Measurements from ENCODE around the gene ACTL7A.
"Not testable (repeated sequence)": the region's sequence is repeated elsewhere in the genome, so short reads cannot be mapped to it uniquely, and the experiment has no call there.

ACTL7A gene

DNA sequence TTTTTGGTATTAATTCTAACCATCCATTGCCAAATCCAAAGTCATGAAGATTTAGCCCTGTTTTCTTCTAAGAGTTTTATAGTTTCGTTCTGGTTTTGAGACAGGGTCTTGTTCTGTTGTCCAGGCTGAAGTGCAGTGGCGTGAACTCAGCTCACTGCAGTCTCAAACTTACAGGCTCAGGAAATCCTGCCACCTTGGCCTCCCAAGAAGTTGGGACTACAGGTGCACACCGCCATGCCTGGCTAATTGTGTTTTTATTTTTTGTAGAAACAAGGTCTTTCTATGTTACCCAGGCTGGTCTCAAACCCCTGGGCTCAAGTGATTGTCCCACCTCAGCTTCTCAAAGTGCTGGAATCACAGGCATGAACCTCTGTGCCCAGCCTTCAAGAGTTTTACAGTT lies 21.0 kb downstream of the ACTL7A start:
- no peaks in the 10 kb centered on the region for H3K9me3 ChIP-seq (replicated peaks; ENCODE audit: low read length)
- H3K9ac ChIP-seq (ENCODE audit: low read depth, low read length) = no peak overlapping the region

DNA sequence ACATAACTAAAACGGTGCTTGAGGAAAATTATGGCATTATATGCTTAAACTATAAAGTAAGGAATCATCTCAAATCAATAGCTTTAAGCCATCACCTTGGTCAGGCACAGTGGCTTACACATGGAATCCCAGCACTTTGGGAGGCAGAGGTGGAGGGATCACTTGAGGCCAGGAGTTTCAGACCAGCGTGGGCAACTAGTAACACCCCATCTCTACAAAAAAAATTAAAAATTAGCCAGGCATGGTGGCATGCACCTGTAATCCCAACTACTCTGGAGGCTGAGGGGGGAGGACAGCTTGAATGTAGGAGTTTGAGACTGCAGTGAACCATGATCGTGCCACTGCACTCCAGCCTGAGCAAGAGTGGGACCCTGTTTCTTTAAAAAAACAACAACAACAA lies 22.6 kb downstream of the ACTL7A start:
- Histone ChIP-seq H3K9me3 (replicated peaks; ENCODE audit: low read length) (no peaks in the 10 kb centered on the region), H3K36me3 (ENCODE audit: insufficient read depth, low read length) (peaks cover 31% of the 10 kb centered on the region), H3K4me3 (ENCODE audit: low read length) (no peak overlapping the region), H3K4me1 (ENCODE audit: control insufficient read depth, insufficient read depth, low read length) (peaks cover 8% of the 10 kb centered on the region), H3K9ac (ENCODE audit: low read depth, low read length) (no peak overlapping the region), H3K27me3 (ENCODE audit: control insufficient read depth, insufficient read depth, low read length) (no peaks in the 10 kb centered on the region), H3K4me2 (ENCODE audit: low read length) (no peak overlapping the region)

More for the DNA sequence above, 21.0 kb downstream of the ACTL7A start:
- no peaks in the 10 kb centered on the region for H3K27me3 ChIP-seq (ENCODE audit: control insufficient read depth, insufficient read depth, low read length)
- H3K36me3 ChIP-seq (ENCODE audit: insufficient read depth, low read length) = peaks cover 37% of the 10 kb centered on the region
- no peak overlapping the region for H3K4me2 ChIP-seq (ENCODE audit: low read length)
- no peak overlapping the region for H3K4me3 ChIP-seq (ENCODE audit: low read length)
- H3K4me1 ChIP-seq (ENCODE audit: control insufficient read depth, insufficient read depth, low read length) = peaks cover 8% of the 10 kb centered on the region

DNA sequence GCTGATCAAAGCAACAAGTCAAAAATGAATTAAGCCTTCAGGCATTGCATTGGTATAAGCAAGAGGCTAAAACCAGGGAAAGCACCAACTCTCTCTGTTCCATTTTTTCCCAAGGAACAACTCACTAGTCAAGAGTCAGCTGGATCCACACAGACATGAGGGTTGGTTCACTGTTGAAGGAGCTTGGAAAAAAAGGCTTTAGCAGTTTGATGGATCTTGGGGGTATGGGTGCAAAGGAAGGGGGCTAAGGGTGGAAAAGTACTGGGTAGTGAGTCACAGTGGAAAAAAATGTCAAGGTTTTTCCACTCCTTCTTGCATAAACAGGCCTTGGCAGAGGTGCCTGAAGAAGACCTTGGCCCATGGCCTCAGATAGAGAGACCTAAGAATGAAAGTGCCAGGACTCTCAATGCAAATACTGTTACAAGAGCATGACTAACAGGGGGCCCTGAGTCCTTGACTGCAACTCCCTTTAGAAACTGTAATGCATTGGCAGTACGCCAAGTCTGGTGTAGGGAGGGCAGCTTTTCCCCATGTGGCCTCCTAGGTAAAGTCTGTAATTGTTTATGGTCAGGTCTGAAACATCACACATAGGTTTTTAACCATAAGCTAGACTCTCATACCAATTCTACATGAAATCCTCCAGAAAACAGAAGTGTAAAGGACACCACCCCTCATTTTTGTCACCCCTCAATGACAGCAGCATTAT lies 23.7 kb downstream of the ACTL7A start:
- no peak overlapping the region for H3K4me2 ChIP-seq (ENCODE audit: low read length)
- H3K4me1 ChIP-seq (ENCODE audit: control insufficient read depth, insufficient read depth, low read length) = peaks cover 8% of the 10 kb centered on the region
- no peaks in the 10 kb centered on the region for H3K9me3 ChIP-seq (replicated peaks; ENCODE audit: low read length)
- no peak overlapping the region for H3K4me3 ChIP-seq (ENCODE audit: low read length)
- peaks cover 35% of the 10 kb centered on the region for H3K36me3 ChIP-seq (ENCODE audit: insufficient read depth, low read length)
- no peaks in the 10 kb centered on the region for H3K27me3 ChIP-seq (ENCODE audit: control insufficient read depth, insufficient read depth, low read length)
- H3K9ac ChIP-seq (ENCODE audit: low read depth, low read length) = no peak overlapping the region

DNA sequence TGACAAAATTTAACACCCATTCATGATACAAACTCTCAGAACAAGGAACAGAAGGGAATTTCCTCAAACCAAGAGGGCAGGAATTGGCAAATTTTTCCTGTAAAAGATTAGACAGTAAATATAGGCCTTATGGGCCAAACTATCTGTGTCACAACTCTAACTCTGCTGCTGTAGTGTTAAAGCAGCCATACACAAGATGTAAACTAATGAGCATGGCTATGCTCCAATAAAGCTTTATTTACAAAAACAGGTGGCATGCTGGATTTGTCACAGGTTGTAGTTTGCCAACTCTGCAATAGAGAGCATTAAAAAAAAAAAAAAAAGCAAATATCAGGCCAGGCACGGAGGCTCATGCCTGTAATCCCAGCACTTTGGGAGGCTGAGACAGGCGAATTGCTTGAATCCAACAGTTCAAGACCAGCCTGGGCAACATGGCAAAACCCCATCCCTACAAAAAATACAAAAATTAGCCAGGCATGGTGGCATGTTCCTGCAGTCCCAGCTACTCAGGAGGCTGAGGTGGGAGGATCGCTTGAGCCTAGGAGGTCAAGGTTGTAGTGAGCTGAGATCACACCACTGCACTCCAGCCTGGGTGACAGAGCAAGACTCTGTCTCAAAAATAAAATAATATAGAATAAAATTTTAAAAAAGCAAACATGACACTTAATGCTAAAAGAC lies 24.7 kb downstream of the ACTL7A start:
- not testable (repeated sequence) for H3K9me3 ChIP-seq (replicated peaks; ENCODE audit: low read length); H3K9ac ChIP-seq (ENCODE audit: low read depth, low read length); H3K4me1 ChIP-seq (ENCODE audit: control insufficient read depth, insufficient read depth, low read length); H3K27me3 ChIP-seq (ENCODE audit: control insufficient read depth, insufficient read depth, low read length); H3K4me2 ChIP-seq (ENCODE audit: low read length); H3K4me3 ChIP-seq (ENCODE audit: low read length)
- H3K36me3 ChIP-seq (ENCODE audit: insufficient read depth, low read length) = peaks cover 37% of the 10 kb centered on the region

DNA sequence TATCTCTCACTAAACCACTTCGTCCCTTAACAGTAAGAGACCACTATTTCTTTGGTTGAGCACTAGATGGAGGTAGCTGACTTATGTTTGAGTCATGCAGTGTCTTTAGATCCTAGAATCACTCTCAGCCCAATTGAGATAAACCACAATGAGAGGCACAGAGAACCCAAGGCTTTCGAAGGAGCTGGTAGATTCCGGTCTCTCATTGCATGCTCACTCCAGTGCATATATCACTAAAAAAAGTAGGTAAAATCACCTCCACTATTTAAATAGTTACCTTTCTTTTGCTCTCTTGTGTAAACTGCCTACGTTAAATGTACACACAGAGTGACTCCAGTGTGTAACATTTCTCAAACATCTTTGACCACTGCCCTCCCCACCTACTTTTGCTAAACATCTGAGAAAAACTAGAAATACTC lies 27.6 kb downstream of the ACTL7A start:
- H3K27me3 ChIP-seq (ENCODE audit: control insufficient read depth, insufficient read depth, low read length) = no peaks in the 10 kb centered on the region
- peaks cover 53% of the 10 kb centered on the region for H3K36me3 ChIP-seq (ENCODE audit: insufficient read depth, low read length)
- H3K4me3 ChIP-seq (ENCODE audit: low read length) = no peak overlapping the region
- H3K4me1 ChIP-seq (ENCODE audit: control insufficient read depth, insufficient read depth, low read length) = peaks cover 8% of the 10 kb centered on the region
- H3K9ac ChIP-seq (ENCODE audit: low read depth, low read length) = no peak overlapping the region
- no peaks in the 10 kb centered on the region for H3K9me3 ChIP-seq (replicated peaks; ENCODE audit: low read length)
- H3K4me2 ChIP-seq (ENCODE audit: low read length) = no peak overlapping the region

DNA sequence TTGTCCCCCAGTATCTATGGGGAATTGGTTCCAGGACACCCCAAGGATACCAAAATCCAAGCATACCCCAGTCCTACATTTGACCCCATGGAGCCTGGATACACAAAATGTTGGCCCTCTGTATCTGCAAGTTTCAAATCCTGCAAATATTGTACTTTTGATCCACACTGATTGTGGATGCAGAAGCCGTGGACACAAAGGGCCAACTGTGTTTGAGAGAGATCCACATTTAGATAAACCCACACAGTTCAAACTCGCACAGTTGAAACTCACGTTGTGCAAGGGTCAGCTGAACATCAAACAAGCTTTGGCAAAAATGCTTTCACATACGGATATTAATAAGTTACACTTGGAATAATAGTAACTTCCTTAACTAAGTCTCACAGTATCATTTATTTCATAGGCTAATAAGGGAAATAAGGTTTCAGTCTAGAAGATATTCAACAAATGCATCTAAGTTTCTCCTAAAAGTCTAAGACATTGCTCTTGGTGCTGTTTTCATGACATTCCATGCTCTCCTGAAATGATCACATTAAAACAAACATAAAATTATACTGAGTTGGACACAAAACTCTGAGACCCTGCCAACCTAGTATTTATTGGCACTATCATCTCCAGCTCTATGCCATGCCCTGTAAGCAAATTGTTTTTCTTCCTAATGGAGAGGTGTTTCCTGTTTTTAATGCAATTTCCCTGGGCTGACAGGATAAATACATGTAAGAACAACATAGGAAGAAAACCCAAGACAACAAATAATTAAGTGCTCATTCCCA lies 32.3 kb downstream of the ACTL7A start:
- no peaks in the 10 kb centered on the region for H3K27me3 ChIP-seq (ENCODE audit: control insufficient read depth, insufficient read depth, low read length)
- no peak overlapping the region for H3K4me3 ChIP-seq (ENCODE audit: low read length)
- no peak overlapping the region for H3K4me2 ChIP-seq (ENCODE audit: low read length)
- no peaks in the 10 kb centered on the region for H3K4me1 ChIP-seq (ENCODE audit: control insufficient read depth, insufficient read depth, low read length)
- no peak overlapping the region for H3K9ac ChIP-seq (ENCODE audit: low read depth, low read length)
- H3K9me3 ChIP-seq (replicated peaks; ENCODE audit: low read length) = no peaks in the 10 kb centered on the region
- peaks cover 85% of the 10 kb centered on the region for H3K36me3 ChIP-seq (ENCODE audit: insufficient read depth, low read length)

DNA sequence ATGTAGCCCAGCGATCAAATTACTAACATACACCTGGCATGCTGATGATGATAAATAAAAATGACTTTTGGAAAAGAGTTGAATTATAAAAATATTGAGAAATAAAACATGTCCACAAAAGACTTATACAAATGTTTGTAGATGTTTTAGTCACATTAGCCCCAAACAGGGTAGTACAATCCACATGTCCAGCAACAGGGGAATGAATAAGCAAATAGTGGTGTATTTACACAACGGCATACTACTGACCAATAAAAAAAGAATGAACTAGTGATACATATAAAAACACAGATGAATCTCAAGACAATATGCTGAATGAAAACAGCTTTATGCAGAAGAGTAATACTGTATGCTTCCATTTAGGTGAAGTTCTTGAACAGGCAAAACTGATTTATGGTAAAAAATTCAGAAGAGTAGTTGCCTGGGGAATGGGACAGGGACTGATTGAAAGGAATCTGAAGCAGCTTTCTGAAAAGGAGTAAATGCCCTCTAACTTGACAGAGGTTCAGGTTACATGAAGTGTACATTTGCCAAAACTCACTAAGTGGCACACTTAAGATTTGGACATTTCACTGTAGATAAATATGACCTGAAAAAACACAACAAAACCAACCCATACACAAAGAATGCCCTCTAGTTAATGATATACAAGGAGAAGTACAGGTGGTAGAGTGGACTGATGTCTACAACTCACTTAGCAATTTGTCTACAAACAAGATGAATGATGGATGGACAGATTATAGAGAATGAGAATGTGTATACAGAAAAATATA lies 35.4 kb downstream of the ACTL7A start:
- Histone ChIP-seq H3K4me2 (ENCODE audit: low read length) (no peak overlapping the region), H3K9me3 (replicated peaks; ENCODE audit: low read length) (no peaks in the 10 kb centered on the region), H3K4me1 (ENCODE audit: control insufficient read depth, insufficient read depth, low read length) (no peaks in the 10 kb centered on the region), H3K36me3 (ENCODE audit: insufficient read depth, low read length) (peaks cover 75% of the 10 kb centered on the region), H3K27me3 (ENCODE audit: control insufficient read depth, insufficient read depth, low read length) (no peaks in the 10 kb centered on the region), H3K4me3 (ENCODE audit: low read length) (no peak overlapping the region), H3K9ac (ENCODE audit: low read depth, low read length) (no peak overlapping the region)

DNA sequence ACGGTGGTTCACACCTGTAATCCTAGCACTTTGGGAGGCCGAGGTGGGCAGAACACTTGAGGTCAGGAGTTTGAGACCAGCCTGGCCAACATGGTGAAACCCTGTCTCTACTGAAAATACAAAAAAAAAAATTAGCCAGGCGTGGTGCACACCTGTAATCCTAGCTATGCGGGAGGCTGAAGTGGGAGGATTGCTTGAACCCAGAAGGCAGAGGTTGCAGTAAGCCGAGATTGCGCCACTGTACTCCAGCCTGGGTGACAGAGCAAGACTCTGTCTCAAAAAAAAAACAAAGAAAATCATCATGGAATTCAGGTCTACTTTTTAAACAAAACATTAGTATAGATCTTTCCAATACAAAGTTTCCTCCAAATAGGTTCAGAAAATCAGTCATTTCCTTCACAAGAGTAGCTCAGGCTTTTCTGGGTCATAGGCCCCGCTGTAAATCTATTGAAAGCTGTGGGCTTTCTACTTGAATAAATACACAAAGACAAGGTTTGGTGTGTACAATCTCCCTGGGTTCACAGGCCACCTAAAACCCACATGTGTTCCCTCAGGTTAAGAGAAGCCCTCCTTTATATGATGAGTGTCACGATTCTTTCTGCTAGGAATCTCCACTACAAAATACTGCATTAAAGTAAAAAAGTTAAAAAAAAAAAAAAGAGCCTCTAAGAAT lies 37.1 kb downstream of the ACTL7A start:
- H3K9ac ChIP-seq (ENCODE audit: low read depth, low read length); H3K27me3 ChIP-seq (ENCODE audit: control insufficient read depth, insufficient read depth, low read length); H3K4me1 ChIP-seq (ENCODE audit: control insufficient read depth, insufficient read depth, low read length); H3K4me3 ChIP-seq (ENCODE audit: low read length); H3K9me3 ChIP-seq (replicated peaks; ENCODE audit: low read length); H3K4me2 ChIP-seq (ENCODE audit: low read length): not testable (repeated sequence)
- peaks cover 69% of the 10 kb centered on the region for H3K36me3 ChIP-seq (ENCODE audit: insufficient read depth, low read length)

DNA sequence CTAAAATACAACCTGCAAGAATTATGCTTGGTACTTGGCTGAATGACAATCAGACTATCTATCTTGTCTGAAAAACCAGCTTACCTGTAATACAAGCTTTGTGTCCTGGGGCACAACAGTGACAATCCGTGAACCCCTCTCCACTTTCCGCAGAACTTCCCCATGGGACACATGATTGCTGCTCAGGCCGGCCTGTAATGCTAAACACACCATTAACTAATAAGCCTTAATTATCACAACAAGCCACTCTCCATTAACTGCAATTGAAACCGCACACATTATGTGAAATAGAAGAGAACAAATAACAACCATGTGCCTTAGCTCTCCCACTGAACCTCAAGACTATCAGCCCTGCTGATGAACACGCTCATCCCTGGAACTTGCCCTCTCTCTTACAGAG lies 38.1 kb downstream of the ACTL7A start:
- H3K4me3 ChIP-seq (ENCODE audit: low read length) = no peak overlapping the region
- H3K36me3 ChIP-seq (ENCODE audit: insufficient read depth, low read length) = peaks cover 65% of the 10 kb centered on the region
- H3K27me3 ChIP-seq (ENCODE audit: control insufficient read depth, insufficient read depth, low read length) = no peaks in the 10 kb centered on the region
- no peaks in the 10 kb centered on the region for H3K9me3 ChIP-seq (replicated peaks; ENCODE audit: low read length)
- no peak overlapping the region for H3K4me2 ChIP-seq (ENCODE audit: low read length)
- no peak overlapping the region for H3K9ac ChIP-seq (ENCODE audit: low read depth, low read length)
- H3K4me1 ChIP-seq (ENCODE audit: control insufficient read depth, insufficient read depth, low read length) = no peaks in the 10 kb centered on the region

DNA sequence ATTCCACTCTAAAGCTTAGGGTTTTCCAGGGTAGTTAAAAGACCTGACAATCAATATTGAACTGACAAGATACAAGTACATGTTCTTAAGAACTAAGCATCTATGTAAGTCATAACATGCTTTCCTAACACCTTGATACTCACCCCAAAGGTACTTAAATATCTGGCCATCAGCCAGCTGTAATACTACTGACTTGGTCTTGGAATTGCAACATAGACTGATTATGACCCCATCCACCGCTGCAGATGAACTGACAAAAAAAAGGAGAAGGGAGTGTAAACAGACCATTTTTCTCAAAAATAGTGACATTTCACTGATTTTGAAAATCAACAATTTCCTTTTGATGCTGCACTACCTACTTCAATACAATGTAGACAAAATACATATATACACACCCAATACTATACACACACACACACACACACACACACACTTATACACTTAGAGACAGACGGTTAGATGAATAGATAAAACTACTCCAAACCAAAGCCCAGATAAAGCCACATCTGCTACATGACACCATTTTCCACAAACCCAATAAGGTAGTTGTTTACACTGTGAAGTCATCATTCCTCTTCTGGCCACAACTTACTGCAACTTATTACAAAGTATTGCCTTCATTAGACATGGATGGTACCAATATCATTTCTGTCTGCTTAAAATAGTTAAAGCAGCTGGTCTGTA lies 41.5 kb downstream of the ACTL7A start:
- no peaks in the 10 kb centered on the region for H3K9me3 ChIP-seq (replicated peaks; ENCODE audit: low read length)
- H3K27me3 ChIP-seq (ENCODE audit: control insufficient read depth, insufficient read depth, low read length) = no peaks in the 10 kb centered on the region
- H3K4me2 ChIP-seq (ENCODE audit: low read length) = no peak overlapping the region
- no peak overlapping the region for H3K4me3 ChIP-seq (ENCODE audit: low read length)
- H3K4me1 ChIP-seq (ENCODE audit: control insufficient read depth, insufficient read depth, low read length) = no peaks in the 10 kb centered on the region
- H3K9ac ChIP-seq (ENCODE audit: low read depth, low read length) = no peak overlapping the region
- peaks cover 65% of the 10 kb centered on the region for H3K36me3 ChIP-seq (ENCODE audit: insufficient read depth, low read length)

All from skeletal muscle satellite cell (primary cell).